ENCODE measurements around the gene SLC17A6. TPM values are rescaled to one million over a fixed set of nuclear protein-coding genes. Genes with fewer than 3 reads are reported as not detected.

The SLC17A6 gene
- total RNA-seq, 1 experiment from 2014 or later, result not detected

GRCh38 chr11:22387126-22387525 is 48.9 kb downstream of the SLC17A6 start:
- intact Hi-C loops (cut with micrococcal nuclease; ENCODE audit: unreplicated experiment), result no loop called here
- BruUV-seq (replicated peaks), result no TSS peak
- TF ChIP-seq EZH2 (IDR thresholded peaks at IDR 0.05; ENCODE audit: borderline replicate concordance, low read depth, low read length, poor library complexity, severe bottlenecking), result no peak
- TF ChIP-seq CTCF (conservative IDR thresholded peaks at IDR 0.05; ENCODE audit: low read depth, low read length), result no peak
- H3K27ac ChIP-seq (ENCODE audit: low read depth, low read length, poor library complexity, severe bottlenecking), result no peak overlapping the region
- no peaks in the 10 kb centered on the region for H3K36me3 ChIP-seq (ENCODE audit: insufficient read depth, low read length, poor library complexity, severe bottlenecking)
- H3K27me3 ChIP-seq (replicated peaks; ENCODE audit: insufficient read depth, low read depth, low read length, poor library complexity), result no peaks in the 10 kb centered on the region
- H3K4me3 ChIP-seq (ENCODE audit: low read depth, low read length, poor library complexity, severe bottlenecking), result no peak overlapping the region
- no peaks in the 10 kb centered on the region for H3K9me3 ChIP-seq (ENCODE audit: low read depth, low read length, poor library complexity, severe bottlenecking)
- ChIA-PET POLR2A (ENCODE audit: low non-redundant PET) (no interaction called here), CTCF (no interaction called here)
- DNase-seq (ENCODE audit: low spot score), result no peak
- no peaks in the 10 kb centered on the region for H3K4me1 ChIP-seq (ENCODE audit: insufficient read depth, low read length, poor library complexity, severe bottlenecking)

GRCh38 chr11:22389526-22390282 is 51.5 kb downstream of the SLC17A6 start:
- POLR2A ChIA-PET (ENCODE audit: low non-redundant PET), result no interaction called here

GRCh38 chr11:22390283-22390655 is 52.1 kb downstream of the SLC17A6 start:
- intact Hi-C loops (cut with micrococcal nuclease; ENCODE audit: unreplicated experiment), result no loop called here
- Histone ChIP-seq H3K27ac (ENCODE audit: low read depth, low read length, poor library complexity, severe bottlenecking) (no peak overlapping the region), H3K27me3 (replicated peaks; ENCODE audit: insufficient read depth, low read depth, low read length, poor library complexity) (no peaks in the 10 kb centered on the region), H3K9me3 (ENCODE audit: low read depth, low read length, poor library complexity, severe bottlenecking) (no peaks in the 10 kb centered on the region), H3K4me3 (ENCODE audit: low read depth, low read length, poor library complexity, severe bottlenecking) (no peak overlapping the region), H3K4me1 (ENCODE audit: insufficient read depth, low read length, poor library complexity, severe bottlenecking) (no peaks in the 10 kb centered on the region), H3K36me3 (ENCODE audit: insufficient read depth, low read length, poor library complexity, severe bottlenecking) (no peaks in the 10 kb centered on the region)
- POLR2A ChIA-PET (ENCODE audit: low non-redundant PET), result no interaction called here
- TF ChIP-seq CTCF (conservative IDR thresholded peaks at IDR 0.05; ENCODE audit: low read depth, low read length) (no peak), EZH2 (IDR thresholded peaks at IDR 0.05; ENCODE audit: borderline replicate concordance, low read depth, low read length, poor library complexity, severe bottlenecking) (no peak)
- CTCF ChIA-PET, result no interaction called here
- no peak for DNase-seq (ENCODE audit: low spot score)
- BruUV-seq (replicated peaks), result no TSS peak

More at GRCh38 chr11:22389526-22390282, 51.5 kb downstream of the SLC17A6 start:
- intact Hi-C loops (cut with micrococcal nuclease; ENCODE audit: unreplicated experiment), result no loop called here
- Histone ChIP-seq H3K4me3 (ENCODE audit: low read depth, low read length, poor library complexity, severe bottlenecking) (no peak overlapping the region), H3K4me1 (ENCODE audit: insufficient read depth, low read length, poor library complexity, severe bottlenecking) (no peaks in the 10 kb centered on the region), H3K9me3 (ENCODE audit: low read depth, low read length, poor library complexity, severe bottlenecking) (no peaks in the 10 kb centered on the region), H3K27me3 (replicated peaks; ENCODE audit: insufficient read depth, low read depth, low read length, poor library complexity) (no peaks in the 10 kb centered on the region), H3K36me3 (ENCODE audit: insufficient read depth, low read length, poor library complexity, severe bottlenecking) (no peaks in the 10 kb centered on the region), H3K27ac (ENCODE audit: low read depth, low read length, poor library complexity, severe bottlenecking) (no peak overlapping the region)
- no TSS peak for BruUV-seq (replicated peaks)
- CTCF ChIA-PET, result no interaction called here
- no peak for TF ChIP-seq EZH2 (IDR thresholded peaks at IDR 0.05; ENCODE audit: borderline replicate concordance, low read depth, low read length, poor library complexity, severe bottlenecking)
- TF ChIP-seq CTCF (conservative IDR thresholded peaks at IDR 0.05; ENCODE audit: low read depth, low read length), result no peak
- no peak for DNase-seq (ENCODE audit: low spot score)
